ENCODE measurements around the gene ILKAP.

DNA sequence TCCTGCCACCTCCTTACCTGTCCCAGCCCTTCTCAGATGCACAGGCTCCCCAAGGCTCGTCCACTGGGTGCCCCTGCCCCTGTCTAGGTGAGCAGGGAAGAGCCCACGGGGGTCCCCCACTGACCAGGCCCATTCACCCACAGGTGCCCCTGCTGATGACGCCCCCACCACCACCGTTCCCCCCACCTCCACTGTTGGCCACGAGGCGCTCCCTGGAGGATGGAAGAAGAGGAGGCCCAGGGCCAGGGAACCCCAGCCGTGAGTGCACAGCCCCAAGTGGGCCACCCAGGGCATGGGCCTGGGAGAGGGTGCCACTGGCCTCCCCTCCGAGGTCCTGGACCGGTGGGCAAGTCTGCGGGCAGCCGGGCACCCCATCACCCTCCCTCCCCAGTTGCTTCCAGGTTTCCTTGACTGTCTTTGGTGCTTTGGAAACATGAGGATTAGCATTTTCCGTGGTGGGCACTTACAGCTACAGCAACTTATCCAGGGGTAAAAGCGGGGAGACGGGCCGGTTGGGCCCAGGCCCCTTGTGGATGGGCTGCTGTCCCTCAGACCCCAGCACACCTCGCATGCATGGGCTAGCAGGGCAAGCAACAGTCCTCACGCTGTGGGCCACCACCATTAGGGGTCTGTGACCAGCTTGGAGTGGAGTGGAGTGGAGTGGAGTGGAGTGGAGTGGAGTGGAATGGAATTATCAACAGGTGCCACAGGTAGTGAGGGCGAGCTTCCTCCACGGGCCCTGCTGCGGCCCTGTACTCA, 78.2 kb downstream of the ILKAP start:
- TF ChIP-seq, protein P1, sequence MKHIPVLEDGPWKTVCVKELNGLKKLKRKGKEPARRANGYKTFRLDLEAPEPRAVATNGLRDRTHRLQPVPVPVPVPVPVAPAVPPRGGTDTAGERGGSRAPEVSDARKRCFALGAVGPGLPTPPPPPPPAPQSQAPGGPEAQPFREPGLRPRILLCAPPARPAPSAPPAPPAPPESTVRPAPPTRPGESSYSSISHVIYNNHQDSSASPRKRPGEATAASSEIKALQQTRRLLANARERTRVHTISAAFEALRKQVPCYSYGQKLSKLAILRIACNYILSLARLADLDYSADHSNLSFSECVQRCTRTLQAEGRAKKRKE (CRISPR knock-in tag; IDR thresholded peaks at IDR 0.05; ENCODE audit: low read depth) = no peak
- TF ChIP-seq, protein P2, sequence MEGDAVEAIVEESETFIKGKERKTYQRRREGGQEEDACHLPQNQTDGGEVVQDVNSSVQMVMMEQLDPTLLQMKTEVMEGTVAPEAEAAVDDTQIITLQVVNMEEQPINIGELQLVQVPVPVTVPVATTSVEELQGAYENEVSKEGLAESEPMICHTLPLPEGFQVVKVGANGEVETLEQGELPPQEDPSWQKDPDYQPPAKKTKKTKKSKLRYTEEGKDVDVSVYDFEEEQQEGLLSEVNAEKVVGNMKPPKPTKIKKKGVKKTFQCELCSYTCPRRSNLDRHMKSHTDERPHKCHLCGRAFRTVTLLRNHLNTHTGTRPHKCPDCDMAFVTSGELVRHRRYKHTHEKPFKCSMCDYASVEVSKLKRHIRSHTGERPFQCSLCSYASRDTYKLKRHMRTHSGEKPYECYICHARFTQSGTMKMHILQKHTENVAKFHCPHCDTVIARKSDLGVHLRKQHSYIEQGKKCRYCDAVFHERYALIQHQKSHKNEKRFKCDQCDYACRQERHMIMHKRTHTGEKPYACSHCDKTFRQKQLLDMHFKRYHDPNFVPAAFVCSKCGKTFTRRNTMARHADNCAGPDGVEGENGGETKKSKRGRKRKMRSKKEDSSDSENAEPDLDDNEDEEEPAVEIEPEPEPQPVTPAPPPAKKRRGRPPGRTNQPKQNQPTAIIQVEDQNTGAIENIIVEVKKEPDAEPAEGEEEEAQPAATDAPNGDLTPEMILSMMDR (IDR thresholded peaks at IDR 0.05) = no peak
- no peak for TF ChIP-seq POLR2A (IDR thresholded peaks at IDR 0.05; ENCODE audit: low read length)
